Lower lobe of right lung (tissue), 2 donors: ENCODE results near the gene RBBP4. TPM values are rescaled to one million over a fixed set of nuclear protein-coding genes. Genes with fewer than 3 reads are reported as not detected.
"Not testable (repeated sequence)": the region's sequence is repeated elsewhere in the genome, so short reads cannot be mapped to it uniquely, and the experiment has no call there.

Experiments
- ATAC-seq, 2 donors: fragments of 200-7000 bp; cut with Tn5 transposase; one replicate each; pipeline ENCODE4 v1.9.1; 2020 to 2022; ENCODE audit warnings: mild to moderate bottlenecking in 2 of 2, moderate library complexity in 2 of 2
- DNase-seq: peaks from one replicate; pipeline ENCODE4 v3.0.0-alpha.2; 2020
- H3K27ac ChIP-seq: fragments of 200-600 bp; one replicate; pipeline ENCODE4 v1.8.0; 2022
- H3K27me3 ChIP-seq: fragments of 200-600 bp; one replicate; pipeline ENCODE4 v1.8.0; 2022; ENCODE audit warnings: low read depth
- H3K36me3 ChIP-seq: fragments of 200-600 bp; one replicate; pipeline ENCODE4 v1.8.0; 2022; ENCODE audit warnings: mild to moderate bottlenecking
- H3K4me1 ChIP-seq: fragments of 200-600 bp; one replicate; pipeline ENCODE4 v1.8.0; 2022
- H3K4me3 ChIP-seq: fragments of 200-600 bp; one replicate; pipeline ENCODE4 v1.8.0; 2022; ENCODE audit warnings: mild to moderate bottlenecking
- H3K9me3 ChIP-seq: fragments of 200-600 bp; one replicate; pipeline ENCODE4 v1.8.0; 2022
- CTCF ChIP-seq: fragments of 200-600 bp; IDR thresholded peaks from one replicate; pipeline ENCODE4 v1.8.0; 2022; ENCODE audit warnings: antibody characterized with exemption, mild to moderate bottlenecking
- intact Hi-C: fragments of 100-400 bp; cut with DNase I; formaldehyde crosslinking; loops from one replicate; pipeline ENCODE4 v1.11.0; 2022
- total RNA-seq: library from RNA; stranded (reverse); fragmentation: NEBNext Ultra II Directional; extraction: Animal tissue kit (Norgen Biotek cat#: 25700); gene quantifications from one replicate; pipeline ENCODE4 v1.2.1, GENCODE V29; 2021
- donor health status: DM: no; HTN: yes; CAD: no; lungs with severe emphysema.

The RBBP4 gene
- total RNA-seq, 1 donor from 2014 or later: 155 TPM

GRCh38 chr1:32686387-32686786 lies 35.4 kb downstream of the RBBP4 start:
- TF ChIP-seq CTCF: no peak
- H3K4me1 ChIP-seq: peaks cover 28% of the 10 kb centered on the region
- H3K27ac ChIP-seq: no peak overlapping the region
- H3K27me3 ChIP-seq: no peaks in the 10 kb centered on the region
- H3K4me3 ChIP-seq: no peak overlapping the region
- H3K36me3 ChIP-seq: peaks cover 61% of the 10 kb centered on the region
- DNase-seq (no peak), ATAC-seq (no peak)
- no peaks in the 10 kb centered on the region for H3K9me3 ChIP-seq
- intact Hi-C loops: no loop called here

GRCh38 chr1:32693455-32694174 lies 42.6 kb downstream of the RBBP4 start:
- H3K9me3 ChIP-seq: no peaks in the 10 kb centered on the region
- intact Hi-C loops: no loop called here
- no peak overlapping the region for H3K27ac ChIP-seq
- H3K27me3 ChIP-seq: no peaks in the 10 kb centered on the region
- no peak for DNase-seq
- TF ChIP-seq CTCF: no peak
- no peak for ATAC-seq
- H3K4me1 ChIP-seq: peaks cover 16% of the 10 kb centered on the region
- H3K36me3 ChIP-seq: peaks cover 17% of the 10 kb centered on the region
- H3K4me3 ChIP-seq: no peak overlapping the region

- Histone ChIP-seq H3K9me3 (no peaks in the 10 kb centered on the region), H3K27ac (peak overlapping the region; percentile 62), H3K4me1 (peaks cover 16% of the 10 kb centered on the region), H3K27me3 (no peaks in the 10 kb centered on the region), H3K36me3 (peaks cover 17% of the 10 kb centered on the region), H3K4me3 (peak overlapping the region; percentile 8)
- intact Hi-C loops: no loop called here
- DNase-seq (peak; percentile 82), ATAC-seq (peak; percentile 66 to 75)
- no peak for TF ChIP-seq CTCF
Measured at GRCh38 chr1:32695098-32695904, 44.3 kb downstream of the RBBP4 start.

- Histone ChIP-seq H3K4me3 (no peak overlapping the region), H3K4me1 (peaks cover 18% of the 10 kb centered on the region), H3K9me3 (no peaks in the 10 kb centered on the region), H3K27ac (no peak overlapping the region), H3K36me3 (peaks cover 14% of the 10 kb centered on the region), H3K27me3 (no peaks in the 10 kb centered on the region)
- ATAC-seq (no peak), DNase-seq (no peak)
- TF ChIP-seq CTCF: no peak
- intact Hi-C loops: no loop called here
Measured at GRCh38 chr1:32696041-32696440, 45.0 kb downstream of the RBBP4 start.

- intact Hi-C loops, ATAC-seq, H3K9me3 ChIP-seq, H3K4me3 ChIP-seq, H3K27me3 ChIP-seq, DNase-seq, H3K27ac ChIP-seq: not testable (repeated sequence)
- Histone ChIP-seq H3K4me1 (peaks cover 27% of the 10 kb centered on the region), H3K36me3 (peaks cover 14% of the 10 kb centered on the region)
Measured at GRCh38 chr1:32696996-32697395, 46.0 kb downstream of the RBBP4 start.

GRCh38 chr1:32701421-32701911 lies 50.5 kb downstream of the RBBP4 start:
- no peaks in the 10 kb centered on the region for H3K9me3 ChIP-seq
- DNase-seq (peak; percentile 60), ATAC-seq (peak; percentile 28 to 50)
- peak overlapping the region; percentile 81 for H3K4me3 ChIP-seq
- intact Hi-C loops: no loop called here
- TF ChIP-seq CTCF: no peak
- peaks cover 34% of the 10 kb centered on the region for H3K4me1 ChIP-seq
- peak overlapping the region; percentile 85 for H3K27ac ChIP-seq
- no peaks in the 10 kb centered on the region for H3K27me3 ChIP-seq
- peaks cover 6% of the 10 kb centered on the region for H3K36me3 ChIP-seq
